ENCODE data around the gene CFH. TPM values are rescaled to one million over a fixed set of nuclear protein-coding genes. Genes with fewer than 3 reads are reported as not detected.

CFH gene
- polyA plus RNA-seq, 1 of the 3 experiments (the other 2 are of a cell fraction), result 2.9 TPM

- Histone ChIP-seq H4K20me1 (ENCODE audit: insufficient read depth) (no peaks in the 10 kb centered on the region), H3K9me2 (no peaks in the 10 kb centered on the region), H3K27ac (ENCODE audit: low read depth in 2 of 2, low read length in 1 of 2) (no peak overlapping the region), H3K4me3 (ENCODE audit: low read depth in 2 of 2, low read length in 1 of 2) (no peak overlapping the region), H3K4me2 (no peak overlapping the region), H2AFZ (ENCODE audit: low read depth) (peak overlapping the region; percentile 53), H3K4me1 (ENCODE audit: control insufficient read depth in 1 of 2, insufficient read depth in 2 of 2, low read depth in 1 of 2, low read length in 1 of 2) (no peaks in the 10 kb centered on the region; a peak in 1 of 4 replicates), H3K27me3 (ENCODE audit: insufficient read depth) (no peaks in the 10 kb centered on the region), H3K36me3 (replicated peaks in 1 of 2; ENCODE audit: control insufficient read depth in 1 of 2, insufficient read depth in 2 of 2, low read length in 1 of 2) (no peaks in the 10 kb centered on the region), H3F3A (replicated peaks; ENCODE audit: insufficient read depth) (peaks cover 5% of the 10 kb centered on the region), H3K9me3 (no peaks in the 10 kb centered on the region), H3K9ac (no peak overlapping the region), H3K79me2 (ENCODE audit: insufficient read depth) (no peaks in the 10 kb centered on the region)
- 0% methylated on average over 1 of the region's 1 CpG for WGBS (ENCODE audit: low lambda C conversion rate)
- TF ChIP-seq GABPA (IDR thresholded peaks at IDR 0.05; ENCODE audit: low read depth) (no peak), GATA2 (CRISPR knock-in tag; IDR thresholded peaks at IDR 0.05) (no peak), USF1 (IDR thresholded peaks at IDR 0.05; ENCODE audit: borderline replicate concordance, low read depth) (no peak), JUND (IDR thresholded peaks at IDR 0.05) (no peak), IRF3 (IDR thresholded peaks at IDR 0.05; ENCODE audit: low read depth, low read length) (no peak), CHD2 (IDR thresholded peaks at IDR 0.05; ENCODE audit: low read length, partially characterized antibody) (no peak), TAF1 (IDR thresholded peaks at IDR 0.05; ENCODE audit: borderline replicate concordance, low read depth, low read length) (no peak), SMC3 (IDR thresholded peaks at IDR 0.05; ENCODE audit: low read depth, low read length) (no peak), PBX3 (IDR thresholded peaks at IDR 0.05) (no peak), YY1 (IDR thresholded peaks at IDR 0.05; ENCODE audit: low read depth) (no peak), FOXM1 (IDR thresholded peaks at IDR 0.05; ENCODE audit: low read depth) (no peak), REST (IDR thresholded peaks at IDR 0.05; ENCODE audit: low read depth, low read length) (no peak)
- CTCF ChIA-PET, result interaction anchor here (0.7 to 3.3 kb wide), 27 partner anchors 9 to 944 kb away, joined by 3 to 38 read pairs (median 4); no protein-coding TSS in a partner anchor
- DNase-seq, result no peak
- POLR2A ChIA-PET, result no interaction called here
These were observed 9.5 kb downstream of the CFH start for GRCh38 chr1:196661345-196661744.
